Activated CD4-positive, alpha-beta memory T cell treated with anti-CD3 and anti-CD28 coated beads for 36 hours (primary cell): ENCODE measurements around the gene ITFG2. TPM values are rescaled to one million over a fixed set of nuclear protein-coding genes. Genes with fewer than 3 reads are reported as not detected.

Source experiments
- CTCF ChIA-PET: fragments of 350-600 bp; sonication (Branson Sonifier 250); formaldehyde crosslinking; loops from one replicate; lab custom pipeline; 2021; ENCODE audit warnings: antibody characterized with exemption, inconsistent platforms; lab: Charles Lee
- POLR2A ChIA-PET: fragments of 350-600 bp; sonication (Branson Sonifier 250); formaldehyde crosslinking; loops from one replicate; lab custom pipeline; 2021; ENCODE audit warnings: antibody characterized with exemption; lab: Charles Lee
- DNase-seq: peaks from one replicate; pipeline ENCODE4 v3.0.0-alpha.2; 2020
- H3K27ac Mint-ChIP-seq: one replicate; pipeline ENCODE4 v1.8.0; 2021; ENCODE audit warnings: mixed read lengths
- H3K27me3 Mint-ChIP-seq: one replicate; pipeline ENCODE4 v1.8.0; 2021; ENCODE audit warnings: mixed read lengths
- H3K36me3 Mint-ChIP-seq: one replicate; pipeline ENCODE4 v1.8.0; 2021; ENCODE audit warnings: mixed read lengths
- H3K4me1 Mint-ChIP-seq: one replicate; pipeline ENCODE4 v1.8.0; 2021; ENCODE audit warnings: low read depth, mixed read lengths
- H3K4me3 Mint-ChIP-seq: one replicate; pipeline ENCODE4 v1.8.0; 2021; ENCODE audit warnings: mild to moderate bottlenecking, mixed read lengths
- H3K9me3 Mint-ChIP-seq: one replicate; pipeline ENCODE4 v1.8.0; 2021; ENCODE audit warnings: mixed read lengths
- intact Hi-C: fragments of 100-400 bp; cut with micrococcal nuclease; formaldehyde crosslinking; loops from one replicate; pipeline ENCODE4 v1.15.1; 2023
- total RNA-seq, 2 experiments: library from RNA; stranded (reverse); gene quantifications; one replicate each; pipeline ENCODE4 v1.2.3, GENCODE V29; 2021

The ITFG2 gene
- total RNA-seq, 2 experiments from 2014 or later, result 18.9 to 21.6 TPM

DNA sequence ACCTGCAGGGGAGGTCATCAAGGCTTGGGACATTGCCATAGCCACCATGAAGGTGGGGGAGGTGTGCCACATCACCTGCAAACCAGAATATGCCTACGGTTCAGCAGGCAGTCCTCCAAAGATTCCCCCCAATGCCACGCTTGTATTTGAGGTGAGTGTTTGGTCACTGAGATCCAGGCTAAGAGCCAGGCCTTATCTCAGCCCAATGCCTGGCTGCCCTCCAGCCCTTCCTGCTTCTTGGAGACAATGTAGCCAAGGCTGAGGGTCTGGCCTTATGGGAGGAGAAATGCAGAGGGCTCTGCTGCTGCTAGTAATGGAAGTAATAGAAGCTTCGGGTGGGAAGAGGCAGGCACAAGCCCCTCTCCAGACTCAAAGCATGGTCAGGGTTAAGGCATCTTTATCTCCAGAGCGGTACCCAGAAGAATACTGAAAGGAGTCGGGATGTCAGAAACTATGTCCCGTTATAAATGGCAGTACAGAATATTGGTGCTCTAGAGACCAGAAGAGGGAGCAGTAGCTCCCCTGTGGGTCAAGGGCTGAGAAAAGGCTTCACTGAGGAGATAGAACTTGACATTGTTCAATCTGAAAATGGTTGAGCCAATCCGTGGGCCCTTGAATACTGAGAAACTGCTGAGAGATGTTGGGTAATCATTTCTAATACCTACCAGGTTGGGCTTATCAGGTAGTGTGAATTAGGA lies 14.6 kb upstream of the ITFG2 start:
- H3K27me3 Mint-ChIP-seq, result no peaks in the 10 kb centered on the region
- no peak for DNase-seq
- H3K9me3 Mint-ChIP-seq, result no peaks in the 10 kb centered on the region
- POLR2A ChIA-PET, result no interaction called here
- intact Hi-C loops, result no loop called here
- CTCF ChIA-PET, result no interaction called here
- H3K4me3 Mint-ChIP-seq, result peak overlapping the region; percentile 91
- H3K4me1 Mint-ChIP-seq, result peaks cover 22% of the 10 kb centered on the region
- H3K36me3 Mint-ChIP-seq, result peaks cover 58% of the 10 kb centered on the region
- H3K27ac Mint-ChIP-seq, result no peak overlapping the region

- ChIA-PET POLR2A (no interaction called here), CTCF (interaction anchor here (0.6 to 1.0 kb wide), 2 partner anchors 16 to 128 kb away, joined by 3 read pairs; no protein-coding TSS in a partner anchor)
- DNase-seq, result no peak
- Mint-ChIP-seq H3K27me3 (no peaks in the 10 kb centered on the region), H3K4me1 (peaks cover 18% of the 10 kb centered on the region), H3K27ac (no peak overlapping the region), H3K4me3 (no peak overlapping the region), H3K36me3 (peaks cover 71% of the 10 kb centered on the region), H3K9me3 (no peaks in the 10 kb centered on the region)
- intact Hi-C loops, result no loop called here
Measured at GRCh38 chr12:2800046-2800570, 12.4 kb upstream of the ITFG2 start.

DNA sequence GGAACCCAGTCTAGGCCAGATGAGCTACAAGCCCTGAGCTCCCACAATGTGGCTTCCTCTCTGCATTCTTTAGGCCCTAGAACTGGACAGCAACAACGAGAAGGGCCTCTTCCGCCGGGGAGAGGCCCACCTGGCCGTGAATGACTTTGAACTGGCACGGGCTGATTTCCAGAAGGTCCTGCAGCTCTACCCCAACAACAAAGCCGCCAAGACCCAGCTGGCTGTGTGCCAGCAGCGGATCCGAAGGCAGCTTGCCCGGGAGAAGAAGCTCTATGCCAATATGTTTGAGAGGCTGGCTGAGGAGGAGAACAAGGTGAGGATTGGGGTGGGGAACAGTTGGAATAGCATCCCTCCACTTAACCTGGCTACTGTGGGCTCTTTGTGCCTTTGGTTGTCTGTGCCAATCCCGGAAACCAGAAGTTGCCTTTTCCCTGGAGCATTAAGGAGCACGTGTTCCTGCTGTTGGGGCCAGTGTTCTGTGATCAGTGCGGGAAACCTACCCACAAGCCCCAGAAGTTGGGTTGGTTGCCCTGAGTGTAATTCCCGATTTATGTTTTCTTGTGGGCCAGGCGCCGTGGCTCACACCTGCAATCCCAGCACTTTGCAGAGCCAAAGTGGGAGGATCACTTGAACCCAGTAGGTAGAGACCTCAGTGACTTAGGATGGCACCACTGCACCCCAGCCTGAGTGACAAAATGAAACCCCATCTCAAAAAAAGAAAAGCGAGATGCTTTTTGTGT lies 11.3 kb upstream of the ITFG2 start:
- ChIA-PET CTCF (interaction anchor here (1.2 kb wide), 1 partner anchor 17 kb away, joined by 3 read pairs; no protein-coding TSS in a partner anchor), POLR2A (no interaction called here)
- no peaks in the 10 kb centered on the region for H3K9me3 Mint-ChIP-seq
- no peak overlapping the region for H3K27ac Mint-ChIP-seq
- no peaks in the 10 kb centered on the region for H3K27me3 Mint-ChIP-seq
- no peak for DNase-seq
- no peak overlapping the region for H3K4me3 Mint-ChIP-seq
- peaks cover 69% of the 10 kb centered on the region for H3K36me3 Mint-ChIP-seq
- H3K4me1 Mint-ChIP-seq, result peaks cover 20% of the 10 kb centered on the region
- intact Hi-C loops, result no loop called here

GRCh38 chr12:2803635-2804392 lies 8.7 kb upstream of the ITFG2 start:
- intact Hi-C loops, result no loop called here
- H3K4me3 Mint-ChIP-seq, result no peak overlapping the region
- no peaks in the 10 kb centered on the region for H3K9me3 Mint-ChIP-seq
- no peaks in the 10 kb centered on the region for H3K27me3 Mint-ChIP-seq
- peaks cover 2% of the 10 kb centered on the region for H3K4me1 Mint-ChIP-seq
- peaks cover 46% of the 10 kb centered on the region for H3K36me3 Mint-ChIP-seq
- no peak overlapping the region for H3K27ac Mint-ChIP-seq
- DNase-seq, result no peak
- ChIA-PET CTCF (interaction anchor here (1.0 to 1.1 kb wide), 2 partner anchors 10 to 19 kb away, joined by 3 read pairs; no protein-coding TSS in a partner anchor), POLR2A (interaction anchor here (1.3 kb wide), 1 partner anchor 8 kb away, joined by 4 read pairs; no protein-coding TSS in a partner anchor)

DNA sequence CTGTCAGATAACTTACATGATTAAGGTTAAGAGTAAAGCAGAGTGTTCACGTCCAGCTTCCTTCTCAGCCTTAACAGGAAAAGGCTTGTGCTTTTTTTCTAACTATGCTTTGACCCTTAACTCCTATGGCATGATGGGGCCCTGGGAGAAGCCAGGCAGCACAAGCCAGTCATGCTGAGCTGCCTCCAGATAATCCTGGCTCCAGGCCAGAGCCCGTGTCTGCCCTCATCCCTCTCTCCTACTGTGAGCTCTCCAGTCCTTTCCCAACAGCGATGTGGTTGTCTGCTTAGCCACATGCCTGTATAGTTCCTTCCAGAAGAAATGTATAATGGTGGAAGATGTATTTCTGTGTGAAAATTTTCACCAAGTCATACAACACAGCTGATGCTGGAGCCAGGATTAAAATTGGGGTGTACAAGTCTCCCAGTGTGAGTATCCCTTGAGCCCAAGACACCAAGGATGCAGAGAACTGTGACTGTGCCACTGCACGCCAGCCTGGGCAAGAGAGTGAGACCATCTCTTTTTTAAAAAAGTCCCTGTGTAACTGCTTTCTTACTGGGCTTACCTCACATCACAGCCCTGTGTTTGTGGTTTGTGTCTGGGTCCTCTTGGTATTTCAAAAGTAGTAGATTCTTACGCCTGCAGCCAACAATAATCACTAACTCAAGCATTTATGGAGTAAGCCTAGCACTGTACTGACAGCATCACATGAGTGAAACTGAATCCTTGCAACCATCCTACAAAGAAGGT lies 7.9 kb upstream of the ITFG2 start:
- Mint-ChIP-seq H3K27me3 (no peaks in the 10 kb centered on the region), H3K9me3 (no peaks in the 10 kb centered on the region), H3K4me1 (peaks cover 2% of the 10 kb centered on the region), H3K4me3 (no peak overlapping the region), H3K36me3 (peaks cover 40% of the 10 kb centered on the region), H3K27ac (no peak overlapping the region)
- intact Hi-C loops, result no loop called here
- DNase-seq, result no peak
- ChIA-PET CTCF (interaction anchor here (1.0 to 1.1 kb wide), 2 partner anchors 9 to 19 kb away, joined by 3 read pairs; no protein-coding TSS in a partner anchor), POLR2A (interaction anchor here (1.3 kb wide), 1 partner anchor 9 kb away, joined by 4 read pairs; no protein-coding TSS in a partner anchor)

- ChIA-PET POLR2A (interaction anchor here (1.3 kb wide), 1 partner anchor 9 kb away, joined by 4 read pairs; no protein-coding TSS in a partner anchor), CTCF (no interaction called here)
- no peak for DNase-seq
- H3K9me3 Mint-ChIP-seq, result no peaks in the 10 kb centered on the region
- no peaks in the 10 kb centered on the region for H3K27me3 Mint-ChIP-seq
- H3K27ac Mint-ChIP-seq, result no peak overlapping the region
- H3K4me3 Mint-ChIP-seq, result no peak overlapping the region
- H3K36me3 Mint-ChIP-seq, result peaks cover 35% of the 10 kb centered on the region
- intact Hi-C loops, result no loop called here
- peaks cover 2% of the 10 kb centered on the region for H3K4me1 Mint-ChIP-seq
Measured at GRCh38 chr12:2805143-2805520, 7.3 kb upstream of the ITFG2 start.

DNA sequence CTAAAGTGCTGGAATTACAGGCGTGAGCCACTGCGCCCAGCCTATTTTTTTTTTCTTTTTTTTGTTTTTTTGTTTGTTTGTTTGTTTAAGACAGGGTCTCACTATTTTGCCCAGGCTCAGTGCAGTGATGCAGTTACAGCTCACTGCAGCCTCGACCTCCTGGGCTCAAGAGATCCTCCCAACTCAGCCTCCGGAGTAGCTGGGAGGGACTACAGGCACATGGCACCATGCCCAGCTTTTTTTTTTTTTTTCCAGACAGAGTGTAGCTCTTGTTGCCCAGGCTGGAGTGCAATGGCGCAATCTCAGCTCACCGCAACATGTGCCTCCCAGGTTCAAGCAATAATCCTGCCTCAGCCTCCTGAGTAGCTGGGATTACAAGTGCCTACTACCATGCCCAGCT lies 5.8 kb upstream of the ITFG2 start:
- peaks cover 4% of the 10 kb centered on the region for H3K4me1 Mint-ChIP-seq
- ChIA-PET CTCF (no interaction called here), POLR2A (no interaction called here)
- intact Hi-C loops, result no loop called here
- no peak overlapping the region for H3K4me3 Mint-ChIP-seq
- no peak for DNase-seq
- no peaks in the 10 kb centered on the region for H3K9me3 Mint-ChIP-seq
- H3K27me3 Mint-ChIP-seq, result no peaks in the 10 kb centered on the region
- peaks cover 22% of the 10 kb centered on the region for H3K36me3 Mint-ChIP-seq
- H3K27ac Mint-ChIP-seq, result no peak overlapping the region

DNA sequence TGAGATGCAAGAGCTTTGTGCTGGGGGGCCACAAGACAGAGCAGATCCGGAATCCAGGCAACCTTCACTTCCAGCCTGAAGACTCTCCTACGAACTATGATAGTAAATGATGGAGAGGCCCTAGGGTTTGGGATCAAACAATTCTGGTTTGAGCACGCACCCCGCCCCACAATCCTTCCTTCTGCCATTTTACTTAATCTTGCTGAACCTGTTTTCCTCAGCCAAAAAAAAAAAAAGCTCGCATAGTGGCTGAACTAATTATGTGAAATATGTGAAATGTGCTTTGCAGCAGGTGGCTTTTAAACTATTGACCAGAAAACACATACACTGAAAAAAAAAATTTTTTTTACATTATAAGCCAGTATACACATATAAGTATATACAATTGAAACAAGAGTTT lies 667 bp upstream of the ITFG2 start:
- intact Hi-C loops, result loop anchor here (1.0 to 5.0 kb wide), 4 partner anchors 18 to 1060 kb away; partner anchors contain the start of genes FKBP4, FOXM1, PARP11 and RHNO1
- no peaks in the 10 kb centered on the region for H3K9me3 Mint-ChIP-seq

GRCh38 chr12:2813214-2814185 lies 1.0 kb downstream of the ITFG2 start:
- intact Hi-C loops, result loop anchor here (1.0 to 5.0 kb wide), 4 partner anchors 63 to 1059 kb away; partner anchors contain the start of genes FOXM1, PARP11 and RHNO1

More for the DNA sequence above, 667 bp upstream of the ITFG2 start:
- Mint-ChIP-seq H3K4me3 (peak overlapping the region; percentile 40), H3K27ac (peak overlapping the region; percentile 33), H3K27me3 (no peaks in the 10 kb centered on the region), H3K36me3 (peaks cover 6% of the 10 kb centered on the region), H3K4me1 (peaks cover 19% of the 10 kb centered on the region)
- ChIA-PET CTCF (no interaction called here), POLR2A (no interaction called here)
- no peak for DNase-seq

GRCh38 chr12:2819810-2820209 lies 7.3 kb downstream of the ITFG2 start:
- intact Hi-C loops, result no loop called here
- Mint-ChIP-seq H3K4me1 (peaks cover 2% of the 10 kb centered on the region), H3K9me3 (no peaks in the 10 kb centered on the region), H3K27me3 (no peaks in the 10 kb centered on the region), H3K4me3 (no peak overlapping the region), H3K36me3 (peaks cover 56% of the 10 kb centered on the region), H3K27ac (no peak overlapping the region)
- POLR2A ChIA-PET, result no interaction called here
- DNase-seq, result no peak
- CTCF ChIA-PET, result interaction anchor here (0.7 kb wide), 1 partner anchor 222 kb away, joined by 9 read pairs; no protein-coding TSS in a partner anchor

More at GRCh38 chr12:2813214-2814185, 1.0 kb downstream of the ITFG2 start:
- peaks cover 19% of the 10 kb centered on the region for H3K36me3 Mint-ChIP-seq
- peak overlapping the region; percentile 98 for H3K27ac Mint-ChIP-seq
- peak overlapping the region; percentile 99 for H3K4me3 Mint-ChIP-seq
- H3K4me1 Mint-ChIP-seq, result peaks cover 19% of the 10 kb centered on the region
- POLR2A ChIA-PET, result interaction anchor here (0.6 kb wide), 1 partner anchor 122 kb away, joined by 6 read pairs; no protein-coding TSS in a partner anchor
- H3K27me3 Mint-ChIP-seq, result no peaks in the 10 kb centered on the region
- peak; percentile 66 for DNase-seq
- H3K9me3 Mint-ChIP-seq, result no peaks in the 10 kb centered on the region
- CTCF ChIA-PET, result interaction anchor here (0.8 to 2.1 kb wide), 7 partner anchors 9 to 131 kb away, joined by 3 to 12 read pairs (median 5); partner anchors contain the start of gene FKBP4
